Measurements from ENCODE around the gene IRX4.

The IRX4 gene

DNA sequence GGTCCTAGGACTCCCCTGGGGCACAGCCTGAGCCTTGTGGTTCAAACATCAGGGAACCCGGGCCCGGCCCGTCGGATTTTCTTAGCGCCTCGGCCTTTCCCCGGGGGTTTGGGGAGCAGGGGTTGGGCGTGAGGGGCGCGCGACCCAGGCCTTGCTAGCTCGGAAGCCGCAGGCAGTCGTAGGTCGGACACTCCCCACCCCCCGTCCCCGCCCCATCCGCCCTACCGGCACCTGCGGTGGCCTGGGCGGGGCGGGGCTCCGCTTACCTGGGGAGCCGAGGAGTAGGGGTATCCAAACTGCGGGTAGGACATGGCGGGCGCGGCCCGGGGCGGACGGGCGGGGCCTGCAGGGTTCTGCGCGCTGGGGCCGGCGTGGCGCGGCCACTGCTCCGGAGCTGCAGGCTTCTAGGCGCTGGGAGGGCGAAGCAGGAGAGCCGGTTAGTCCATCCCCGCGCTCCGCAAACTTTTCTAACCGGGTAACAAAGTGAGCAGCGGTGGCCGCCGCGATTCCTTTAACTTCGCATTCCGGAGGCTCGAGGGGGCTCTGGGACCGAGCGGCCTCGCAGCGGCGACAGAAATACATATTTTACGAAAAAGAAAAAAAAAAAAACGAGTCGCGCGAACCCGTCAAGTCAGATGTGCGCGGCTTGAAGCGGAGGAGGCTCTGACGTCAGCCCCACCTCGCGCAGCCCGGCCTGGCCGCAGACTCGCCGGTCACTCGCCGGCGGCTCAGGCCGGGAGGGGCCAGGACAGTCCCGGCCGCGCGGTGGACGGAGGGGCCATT lies at the start of gene IRX4:
Gene IRX4, minus strand, starts transcription at position 589 of the 783 bp plus-strand sequence. Its CDS starts 278 bp downstream, at position 311.
- DNase-seq (ENCODE audit: extremely low read depth in 1 of 2, low read depth in 1 of 2) = no peak

- no peak for DNase-seq (ENCODE audit: extremely low read depth in 1 of 2, low read depth in 1 of 2)
These were observed 49.0 kb upstream of the IRX4 start for GRCh38 chr5:1931604-1932231.

DNA sequence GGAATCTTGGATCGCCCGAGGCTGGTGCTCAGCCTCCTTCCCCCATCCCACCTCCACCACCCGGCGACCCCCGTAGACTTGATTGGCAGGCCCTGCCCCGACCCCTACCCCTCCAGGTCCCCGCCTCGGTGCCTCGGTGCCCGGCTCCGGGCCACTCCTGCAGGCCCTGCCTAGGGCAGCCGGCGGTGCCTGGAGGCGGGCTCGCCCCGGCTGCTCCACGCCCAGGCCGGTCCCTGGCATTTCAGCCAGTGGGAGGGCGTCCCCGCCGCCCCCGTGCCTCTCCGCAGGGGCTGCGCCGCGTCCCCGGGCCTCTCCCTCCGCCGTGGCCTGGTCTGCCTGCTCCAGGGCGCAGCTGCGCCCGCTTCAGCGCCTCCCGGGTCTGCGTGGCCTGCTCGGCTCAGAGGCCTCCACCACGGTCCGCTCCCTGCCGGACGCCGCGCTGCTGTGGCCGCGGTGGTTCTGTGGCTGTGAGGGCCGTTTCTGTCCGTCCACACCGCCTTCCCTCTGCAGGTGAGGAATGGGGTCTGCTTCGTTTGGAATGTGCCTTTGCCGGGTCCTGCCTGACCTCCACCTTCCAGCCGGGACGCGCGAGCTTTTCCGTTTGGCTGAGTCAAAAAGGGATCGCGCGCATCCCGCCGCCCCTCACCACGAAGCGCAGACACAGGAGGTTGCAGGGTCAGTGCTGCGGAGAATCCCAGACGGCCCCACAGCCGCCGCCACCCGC lies 48.3 kb upstream of the IRX4 start:
- DNase-seq (ENCODE audit: extremely low read depth in 1 of 2, low read depth in 1 of 2) = no peak

DNA sequence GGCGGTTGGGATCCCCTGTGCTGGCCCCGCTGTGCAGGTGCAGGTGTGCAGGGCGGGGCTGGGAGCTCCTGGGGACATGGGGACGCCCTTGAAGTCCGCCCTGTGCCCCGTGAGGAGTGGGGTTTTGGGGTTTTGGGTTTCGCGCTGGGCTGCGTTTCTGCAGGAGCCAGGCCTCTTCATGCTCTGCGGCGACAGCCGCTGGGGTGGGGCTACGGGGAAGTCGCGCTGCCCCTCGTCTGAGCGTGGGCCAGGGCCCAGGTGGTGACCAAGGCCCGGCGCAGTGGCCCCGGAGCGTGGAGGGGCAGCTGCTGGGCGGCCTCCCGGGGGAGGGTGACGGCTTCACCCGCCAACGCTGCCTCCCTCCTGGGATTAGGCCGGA lies 47.8 kb upstream of the IRX4 start:
- no peak for DNase-seq (ENCODE audit: extremely low read depth in 1 of 2, low read depth in 1 of 2)

- no peak for DNase-seq (ENCODE audit: extremely low read depth in 1 of 2, low read depth in 1 of 2)
These were observed 46.6 kb upstream of the IRX4 start for GRCh38 chr5:1929108-1929991.

DNA sequence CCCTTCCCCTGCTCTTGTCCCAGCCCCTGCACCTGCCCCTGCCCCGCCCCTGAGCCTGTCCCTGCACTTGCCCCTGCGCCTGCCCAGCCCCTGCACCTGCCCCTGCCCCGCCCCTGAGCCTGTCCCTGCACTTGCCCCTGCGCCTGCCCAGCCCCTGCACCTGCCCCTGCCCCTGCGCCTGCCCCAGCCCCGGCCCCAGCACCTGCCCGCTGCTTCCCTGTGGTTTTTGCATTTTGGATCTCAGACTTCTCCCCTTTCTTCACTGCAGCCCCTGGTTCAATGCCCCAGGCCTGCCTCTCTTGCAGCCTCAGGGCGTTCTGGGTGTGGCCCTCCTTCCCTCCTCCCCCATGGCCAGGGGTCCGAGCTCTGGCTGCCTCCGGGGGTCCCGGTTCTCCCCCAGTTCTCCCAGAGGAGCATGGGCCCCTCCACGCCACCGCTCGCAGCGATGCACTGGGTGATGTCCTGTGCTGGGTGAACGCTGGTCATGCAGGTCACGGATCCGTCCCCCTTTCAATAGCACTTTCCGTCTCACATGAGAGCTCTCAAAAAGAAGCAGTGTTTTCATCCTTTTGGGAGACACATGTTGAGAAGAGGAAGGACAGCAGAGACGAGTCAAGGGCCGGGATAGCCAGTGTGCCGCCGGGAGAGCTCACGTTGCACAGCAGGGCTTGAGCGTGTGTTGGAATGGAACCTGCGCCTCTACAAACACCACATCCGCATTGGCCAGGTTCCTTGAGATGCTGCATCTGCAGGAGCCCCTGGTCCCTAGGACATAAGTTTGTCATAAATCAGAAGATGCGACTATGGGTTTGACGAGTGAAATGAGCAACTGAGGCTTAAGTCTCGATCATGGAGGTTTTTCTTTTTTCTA lies 44.0 kb upstream of the IRX4 start:
- no peak for DNase-seq (ENCODE audit: extremely low read depth in 1 of 2, low read depth in 1 of 2)

GRCh38 chr5:1926071-1926440 lies 43.3 kb upstream of the IRX4 start:
- no peak for DNase-seq (ENCODE audit: extremely low read depth in 1 of 2, low read depth in 1 of 2)

GRCh38 chr5:1925111-1926070 lies 42.7 kb upstream of the IRX4 start:
- DNase-seq (ENCODE audit: extremely low read depth in 1 of 2, low read depth in 1 of 2) = no peak

GRCh38 chr5:1923766-1924165 lies 41.0 kb upstream of the IRX4 start:
- no peak for DNase-seq (ENCODE audit: extremely low read depth in 1 of 2, low read depth in 1 of 2)

DNA sequence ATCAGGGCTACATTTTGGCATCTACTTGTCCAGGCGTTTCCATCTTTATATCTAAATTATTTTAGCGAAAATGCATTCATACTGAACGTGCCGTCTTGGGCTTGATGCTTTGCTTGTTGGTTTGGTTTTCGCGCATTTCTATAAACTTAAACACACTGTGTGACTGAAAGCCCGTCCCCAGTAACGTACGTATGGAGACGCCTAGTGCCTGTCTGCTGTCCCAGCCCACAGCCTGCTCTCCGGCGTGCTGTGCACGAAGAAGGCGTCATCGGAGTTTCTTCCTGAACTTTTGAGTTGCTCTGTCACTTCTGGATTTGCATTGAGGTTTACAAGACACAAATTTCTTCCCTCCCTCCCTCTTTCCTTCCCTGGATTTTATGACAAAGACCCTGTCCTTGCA lies 40.6 kb upstream of the IRX4 start:
- no peak for DNase-seq (ENCODE audit: extremely low read depth in 1 of 2, low read depth in 1 of 2)

DNA sequence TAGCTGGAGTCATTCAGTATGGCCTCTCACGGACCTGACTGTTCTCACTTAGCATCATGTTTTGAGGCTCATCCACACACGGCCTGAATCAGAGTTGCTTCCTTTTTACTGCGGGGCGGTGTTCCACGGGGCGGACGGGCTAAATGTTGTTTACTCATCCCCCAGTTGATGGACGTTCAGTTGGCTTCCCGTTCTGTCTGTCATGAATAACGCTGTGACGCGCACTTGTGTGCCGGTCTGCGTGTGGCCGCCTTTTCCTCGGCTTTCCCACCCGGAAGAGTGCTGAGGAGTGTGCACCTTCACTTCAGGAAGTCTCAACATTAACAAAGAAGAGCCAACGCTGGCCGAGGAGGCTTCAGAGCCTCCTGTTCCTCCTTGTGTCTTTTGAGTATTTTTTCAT lies 39.0 kb upstream of the IRX4 start:
- DNase-seq (ENCODE audit: extremely low read depth in 1 of 2, low read depth in 1 of 2) = no peak

DNA sequence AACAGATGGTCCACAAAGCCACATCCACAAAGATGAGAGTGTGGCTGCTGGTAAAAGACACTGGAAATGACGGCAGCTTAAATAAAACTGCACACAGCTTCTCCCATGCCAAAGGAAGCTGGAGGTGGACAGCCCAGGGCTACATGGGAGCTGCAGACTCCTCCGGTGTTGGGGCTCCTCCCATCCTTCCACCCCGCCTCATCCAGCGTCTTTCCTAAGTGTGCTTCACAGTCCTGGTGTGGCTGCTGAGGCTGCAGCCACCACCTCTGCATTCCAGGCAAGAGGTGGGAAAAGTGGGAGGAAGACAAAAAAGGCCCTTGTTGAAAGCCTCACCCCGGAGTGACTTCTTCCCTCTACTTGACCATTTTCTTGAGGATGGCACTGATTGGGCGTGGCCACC lies 37.0 kb upstream of the IRX4 start:
- DNase-seq (ENCODE audit: extremely low read depth in 1 of 2, low read depth in 1 of 2) = no peak

DNA sequence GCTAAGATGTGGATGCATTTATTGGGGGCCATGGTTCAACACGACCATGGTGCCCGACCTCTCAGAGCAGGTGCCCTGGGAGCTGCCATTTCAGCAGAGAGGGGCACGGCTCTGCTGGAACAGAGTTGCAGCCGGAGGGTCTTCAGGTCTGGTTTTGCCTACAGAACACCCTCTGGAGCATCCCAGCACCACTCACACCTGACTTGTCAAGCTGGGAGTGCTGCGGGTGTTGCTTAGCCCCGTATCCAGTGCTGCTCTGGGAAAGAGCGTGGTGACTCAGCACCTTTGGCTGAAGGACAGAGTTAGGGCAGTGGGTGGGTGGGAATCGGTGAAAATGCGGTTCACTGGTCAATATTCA lies 36.5 kb upstream of the IRX4 start:
- DNase-seq (ENCODE audit: extremely low read depth in 1 of 2, low read depth in 1 of 2) = no peak

GRCh38 chr5:1918488-1919208 lies 35.9 kb upstream of the IRX4 start:
- DNase-seq (ENCODE audit: extremely low read depth in 1 of 2, low read depth in 1 of 2) = no peak

- DNase-seq (ENCODE audit: extremely low read depth in 1 of 2, low read depth in 1 of 2) = no peak
These were observed 35.2 kb upstream of the IRX4 start for GRCh38 chr5:1917830-1918487.

GRCh38 chr5:1916041-1917001 lies 33.6 kb upstream of the IRX4 start:
- no peak for DNase-seq (ENCODE audit: extremely low read depth in 1 of 2, low read depth in 1 of 2)

- DNase-seq (ENCODE audit: extremely low read depth in 1 of 2, low read depth in 1 of 2) = no peak
These were observed 32.6 kb upstream of the IRX4 start for GRCh38 chr5:1915316-1915715.
